ENCODE results near the gene TNFRSF1A. TPM values are rescaled to one million over a fixed set of nuclear protein-coding genes. Genes with fewer than 3 reads are reported as not detected.

TNFRSF1A gene
- total and polyA plus RNA-seq, 4 donors = 36.9 to 144 (median 88.4) TPM

DNA sequence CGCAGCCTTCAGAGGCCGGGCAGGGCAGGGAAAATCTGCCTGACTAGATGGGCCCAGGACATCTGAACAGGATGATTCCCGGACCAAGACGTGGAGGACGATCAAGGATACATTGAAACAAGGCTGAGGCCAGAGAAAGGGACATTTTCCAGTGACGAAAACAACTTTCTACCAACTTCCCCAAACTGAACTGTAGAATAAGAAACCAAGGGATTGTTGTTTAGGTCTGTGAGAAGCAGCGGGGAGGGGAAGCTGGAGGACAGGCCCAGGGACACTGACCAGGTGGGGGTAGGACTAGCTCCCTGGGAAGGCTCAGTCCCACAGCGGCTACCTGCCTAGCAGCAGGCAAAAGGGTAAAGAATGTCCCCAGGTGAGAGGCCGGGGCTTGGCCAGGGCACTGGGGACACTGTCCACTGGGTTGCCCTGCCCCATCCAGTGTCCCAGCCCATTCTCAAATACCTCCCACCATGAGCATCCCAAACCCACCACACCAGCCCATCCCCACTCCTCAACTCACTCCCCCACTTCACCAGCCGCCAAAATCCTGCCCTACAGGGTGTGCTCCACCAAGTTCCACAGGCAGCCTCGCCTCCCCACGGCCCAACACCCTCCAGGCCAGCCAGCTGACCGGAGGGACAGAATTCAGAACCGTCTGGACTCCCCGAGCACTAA is 995 bp downstream of the TNFRSF1A start:
- Histone ChIP-seq H3K4me3 (ENCODE audit: low read depth in 1 of 3, low read length in 3 of 3) (peak overlapping the region; percentile 57 to 99 (median 95)), H3K27ac (ENCODE audit: low read depth in 1 of 2, low read length in 2 of 2) (peak overlapping the region; percentile 98 to 99), H3K27me3 (ENCODE audit: control insufficient read depth in 4 of 4, insufficient read depth in 4 of 4, low read length in 3 of 4) (no peaks in the 10 kb centered on the region), H3K9ac (ENCODE audit: low read depth in 1 of 2, low read length in 2 of 2) (peak overlapping the region; percentile 98 to 99), H3K36me3 (ENCODE audit: control insufficient read depth in 4 of 4, insufficient read depth in 3 of 4, low read depth in 1 of 4, low read length in 3 of 4) (no peaks in the 10 kb centered on the region), H3K4me1 (ENCODE audit: control insufficient read depth in 4 of 4, insufficient read depth in 4 of 4, low read length in 3 of 4) (peaks cover 5 to 50% (median 34%) of the 10 kb centered on the region in 4 donors), H3K9me3 (ENCODE audit: control insufficient read depth in 4 of 4, low read length in 3 of 4) (no peaks in the 10 kb centered on the region)
- TF ChIP-seq GABPA (IDR thresholded peaks at IDR 0.05 in 1 of 2, conservative IDR thresholded peaks at IDR 0.05 in 1 of 2) (no peak), JUND (IDR thresholded peaks at IDR 0.05) (no peak), NR2F2 (IDR thresholded peaks at IDR 0.05) (no peak), RAD21 (IDR thresholded peaks at IDR 0.05) (no peak), FOXA2 (IDR thresholded peaks at IDR 0.05) (no peak), RXRA (IDR thresholded peaks at IDR 0.05) (no peak)
- TF ChIP-seq, protein P1, sequence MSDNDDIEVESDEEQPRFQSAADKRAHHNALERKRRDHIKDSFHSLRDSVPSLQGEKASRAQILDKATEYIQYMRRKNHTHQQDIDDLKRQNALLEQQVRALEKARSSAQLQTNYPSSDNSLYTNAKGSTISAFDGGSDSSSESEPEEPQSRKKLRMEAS (IDR thresholded peaks at IDR 0.05) = no peak
- TF ChIP-seq, protein P2, sequence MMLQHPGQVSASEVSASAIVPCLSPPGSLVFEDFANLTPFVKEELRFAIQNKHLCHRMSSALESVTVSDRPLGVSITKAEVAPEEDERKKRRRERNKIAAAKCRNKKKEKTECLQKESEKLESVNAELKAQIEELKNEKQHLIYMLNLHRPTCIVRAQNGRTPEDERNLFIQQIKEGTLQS (IDR thresholded peaks at IDR 0.05) = no peak
- TF ChIP-seq, protein P3, sequence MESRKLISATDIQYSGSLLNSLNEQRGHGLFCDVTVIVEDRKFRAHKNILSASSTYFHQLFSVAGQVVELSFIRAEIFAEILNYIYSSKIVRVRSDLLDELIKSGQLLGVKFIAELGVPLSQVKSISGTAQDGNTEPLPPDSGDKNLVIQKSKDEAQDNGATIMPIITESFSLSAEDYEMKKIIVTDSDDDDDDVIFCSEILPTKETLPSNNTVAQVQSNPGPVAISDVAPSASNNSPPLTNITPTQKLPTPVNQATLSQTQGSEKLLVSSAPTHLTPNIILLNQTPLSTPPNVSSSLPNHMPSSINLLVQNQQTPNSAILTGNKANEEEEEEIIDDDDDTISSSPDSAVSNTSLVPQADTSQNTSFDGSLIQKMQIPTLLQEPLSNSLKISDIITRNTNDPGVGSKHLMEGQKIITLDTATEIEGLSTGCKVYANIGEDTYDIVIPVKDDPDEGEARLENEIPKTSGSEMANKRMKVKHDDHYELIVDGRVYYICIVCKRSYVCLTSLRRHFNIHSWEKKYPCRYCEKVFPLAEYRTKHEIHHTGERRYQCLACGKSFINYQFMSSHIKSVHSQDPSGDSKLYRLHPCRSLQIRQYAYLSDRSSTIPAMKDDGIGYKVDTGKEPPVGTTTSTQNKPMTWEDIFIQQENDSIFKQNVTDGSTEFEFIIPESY (IDR thresholded peaks at IDR 0.05) = no peak
- DNase-seq (ENCODE audit: low spot score) = no peak
- WGBS = under 1% methylated on average over 15 of the region's 15 CpGs

DNA sequence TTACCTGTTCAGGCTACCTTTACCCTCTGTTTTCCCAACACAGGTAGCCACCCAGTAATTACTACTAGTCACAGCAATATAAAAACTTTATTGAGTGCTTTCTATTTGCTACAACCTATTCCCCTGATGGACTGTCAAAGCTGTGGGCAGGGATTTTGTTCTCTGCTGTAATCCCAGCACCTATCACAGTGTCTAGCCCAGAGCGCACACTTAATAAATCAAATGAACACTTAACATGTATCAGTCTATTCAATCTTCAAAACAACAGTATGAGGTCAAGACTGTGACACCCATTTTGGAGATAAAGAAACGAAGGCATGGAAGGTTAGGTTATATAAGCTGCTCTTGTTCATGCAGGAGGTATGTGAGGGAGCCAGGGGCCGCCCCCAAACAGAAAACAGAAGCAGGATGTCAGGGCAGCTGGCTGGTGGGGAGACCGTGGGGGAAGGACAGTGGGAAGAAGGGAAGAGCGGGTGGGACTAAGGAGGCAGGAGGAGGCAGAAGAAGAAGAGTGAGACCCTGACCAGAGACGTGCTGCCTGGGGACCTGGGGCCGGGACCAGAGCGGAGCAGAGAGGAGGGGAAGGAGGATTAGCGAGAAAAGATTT is 1.7 kb downstream of the TNFRSF1A start:
- Histone ChIP-seq H3K9ac (ENCODE audit: low read depth in 1 of 2, low read length in 2 of 2) (peak overlapping the region; percentile 98 to 99), H3K27ac (ENCODE audit: low read depth in 1 of 2, low read length in 2 of 2) (peak overlapping the region; percentile 98 to 99), H3K27me3 (ENCODE audit: control insufficient read depth in 4 of 4, insufficient read depth in 4 of 4, low read length in 3 of 4) (no peaks in the 10 kb centered on the region), H3K4me3 (ENCODE audit: low read depth in 1 of 3, low read length in 3 of 3) (peak overlapping the region; percentile 57 to 99 (median 95)), H3K36me3 (ENCODE audit: control insufficient read depth in 4 of 4, insufficient read depth in 3 of 4, low read depth in 1 of 4, low read length in 3 of 4) (no peaks in the 10 kb centered on the region), H3K4me1 (ENCODE audit: control insufficient read depth in 4 of 4, insufficient read depth in 4 of 4, low read length in 3 of 4) (peaks cover 3 to 57% (median 39%) of the 10 kb centered on the region in 4 donors), H3K9me3 (ENCODE audit: control insufficient read depth in 4 of 4, low read length in 3 of 4) (no peaks in the 10 kb centered on the region)
- TF ChIP-seq NR2F2 (IDR thresholded peaks at IDR 0.05) (peak; percentile 30), YY1 (IDR thresholded peaks at IDR 0.05) (peak; percentile 11), RAD21 (IDR thresholded peaks at IDR 0.05) (peak in 1 of 2 donors; percentile 16), HNF4A (conservative IDR thresholded peaks at IDR 0.05) (no peak)
- DNase-seq (ENCODE audit: low spot score) = no peak
- under 1% methylated on average over 9 of the region's 9 CpGs for WGBS

DNA sequence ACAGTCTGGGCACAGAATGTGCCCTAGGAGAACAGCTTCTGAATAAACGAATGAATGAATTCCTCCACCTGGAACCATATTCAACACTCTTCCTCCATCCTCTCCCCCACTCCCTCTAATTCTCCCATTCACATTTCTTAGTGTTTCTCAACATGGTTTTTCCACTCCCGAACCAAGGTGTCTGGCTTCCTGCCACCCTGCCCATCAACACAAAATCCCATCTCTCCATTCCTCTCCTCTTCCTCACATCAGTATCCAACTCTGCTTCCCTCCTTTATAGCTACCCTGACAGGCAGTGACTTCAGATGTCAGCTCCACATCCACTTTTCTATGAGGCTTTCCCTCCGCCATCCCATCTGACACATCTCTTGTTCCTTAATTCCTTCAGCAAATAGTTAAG is 2.9 kb downstream of the TNFRSF1A start:
- Histone ChIP-seq H3K27ac (ENCODE audit: low read depth in 1 of 2, low read length in 2 of 2) (peak overlapping the region; percentile 98 to 99), H3K9ac (ENCODE audit: low read depth in 1 of 2, low read length in 2 of 2) (peak overlapping the region; percentile 98 to 99), H3K4me1 (ENCODE audit: control insufficient read depth in 4 of 4, insufficient read depth in 4 of 4, low read length in 3 of 4) (peaks cover 7 to 69% (median 50%) of the 10 kb centered on the region in 4 donors), H3K36me3 (ENCODE audit: control insufficient read depth in 4 of 4, insufficient read depth in 3 of 4, low read depth in 1 of 4, low read length in 3 of 4) (peaks cover 0 to 4% (median 1%) of the 10 kb centered on the region in 4 donors), H3K4me3 (ENCODE audit: low read depth in 1 of 3, low read length in 3 of 3) (peak overlapping the region; percentile 57 to 99 (median 95)), H3K27me3 (ENCODE audit: control insufficient read depth in 4 of 4, insufficient read depth in 4 of 4, low read length in 3 of 4) (no peaks in the 10 kb centered on the region), H3K9me3 (ENCODE audit: control insufficient read depth in 4 of 4, low read length in 3 of 4) (no peaks in the 10 kb centered on the region)
- no peak for DNase-seq (ENCODE audit: low spot score)
- TF ChIP-seq, protein P4, sequence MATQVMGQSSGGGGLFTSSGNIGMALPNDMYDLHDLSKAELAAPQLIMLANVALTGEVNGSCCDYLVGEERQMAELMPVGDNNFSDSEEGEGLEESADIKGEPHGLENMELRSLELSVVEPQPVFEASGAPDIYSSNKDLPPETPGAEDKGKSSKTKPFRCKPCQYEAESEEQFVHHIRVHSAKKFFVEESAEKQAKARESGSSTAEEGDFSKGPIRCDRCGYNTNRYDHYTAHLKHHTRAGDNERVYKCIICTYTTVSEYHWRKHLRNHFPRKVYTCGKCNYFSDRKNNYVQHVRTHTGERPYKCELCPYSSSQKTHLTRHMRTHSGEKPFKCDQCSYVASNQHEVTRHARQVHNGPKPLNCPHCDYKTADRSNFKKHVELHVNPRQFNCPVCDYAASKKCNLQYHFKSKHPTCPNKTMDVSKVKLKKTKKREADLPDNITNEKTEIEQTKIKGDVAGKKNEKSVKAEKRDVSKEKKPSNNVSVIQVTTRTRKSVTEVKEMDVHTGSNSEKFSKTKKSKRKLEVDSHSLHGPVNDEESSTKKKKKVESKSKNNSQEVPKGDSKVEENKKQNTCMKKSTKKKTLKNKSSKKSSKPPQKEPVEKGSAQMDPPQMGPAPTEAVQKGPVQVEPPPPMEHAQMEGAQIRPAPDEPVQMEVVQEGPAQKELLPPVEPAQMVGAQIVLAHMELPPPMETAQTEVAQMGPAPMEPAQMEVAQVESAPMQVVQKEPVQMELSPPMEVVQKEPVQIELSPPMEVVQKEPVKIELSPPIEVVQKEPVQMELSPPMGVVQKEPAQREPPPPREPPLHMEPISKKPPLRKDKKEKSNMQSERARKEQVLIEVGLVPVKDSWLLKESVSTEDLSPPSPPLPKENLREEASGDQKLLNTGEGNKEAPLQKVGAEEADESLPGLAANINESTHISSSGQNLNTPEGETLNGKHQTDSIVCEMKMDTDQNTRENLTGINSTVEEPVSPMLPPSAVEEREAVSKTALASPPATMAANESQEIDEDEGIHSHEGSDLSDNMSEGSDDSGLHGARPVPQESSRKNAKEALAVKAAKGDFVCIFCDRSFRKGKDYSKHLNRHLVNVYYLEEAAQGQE (IDR thresholded peaks at IDR 0.05) = no peak
- TF ChIP-seq GABPA (IDR thresholded peaks at IDR 0.05 in 1 of 2, conservative IDR thresholded peaks at IDR 0.05 in 1 of 2) (no peak), JUND (IDR thresholded peaks at IDR 0.05) (no peak), TAF1 (conservative IDR thresholded peaks at IDR 0.05) (no peak), FOXA1 (IDR thresholded peaks at IDR 0.05) (no peak), HNF4G (IDR thresholded peaks at IDR 0.05) (no peak), YY1 (IDR thresholded peaks at IDR 0.05) (no peak), RAD21 (IDR thresholded peaks at IDR 0.05) (no peak), RXRA (IDR thresholded peaks at IDR 0.05) (no peak), NR2F2 (IDR thresholded peaks at IDR 0.05) (no peak)
- TF ChIP-seq, protein P2 (IDR thresholded peaks at IDR 0.05) = no peak
- TF ChIP-seq, protein P5, sequence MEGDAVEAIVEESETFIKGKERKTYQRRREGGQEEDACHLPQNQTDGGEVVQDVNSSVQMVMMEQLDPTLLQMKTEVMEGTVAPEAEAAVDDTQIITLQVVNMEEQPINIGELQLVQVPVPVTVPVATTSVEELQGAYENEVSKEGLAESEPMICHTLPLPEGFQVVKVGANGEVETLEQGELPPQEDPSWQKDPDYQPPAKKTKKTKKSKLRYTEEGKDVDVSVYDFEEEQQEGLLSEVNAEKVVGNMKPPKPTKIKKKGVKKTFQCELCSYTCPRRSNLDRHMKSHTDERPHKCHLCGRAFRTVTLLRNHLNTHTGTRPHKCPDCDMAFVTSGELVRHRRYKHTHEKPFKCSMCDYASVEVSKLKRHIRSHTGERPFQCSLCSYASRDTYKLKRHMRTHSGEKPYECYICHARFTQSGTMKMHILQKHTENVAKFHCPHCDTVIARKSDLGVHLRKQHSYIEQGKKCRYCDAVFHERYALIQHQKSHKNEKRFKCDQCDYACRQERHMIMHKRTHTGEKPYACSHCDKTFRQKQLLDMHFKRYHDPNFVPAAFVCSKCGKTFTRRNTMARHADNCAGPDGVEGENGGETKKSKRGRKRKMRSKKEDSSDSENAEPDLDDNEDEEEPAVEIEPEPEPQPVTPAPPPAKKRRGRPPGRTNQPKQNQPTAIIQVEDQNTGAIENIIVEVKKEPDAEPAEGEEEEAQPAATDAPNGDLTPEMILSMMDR (IDR thresholded peaks at IDR 0.05; ENCODE audit: low read depth, low read length, missing input control) = no peak
- 27% methylated on average over 3 of the region's 3 CpGs for WGBS

All from liver (tissue), 9 donors.